GM19099 (cell line): ENCODE measurements around the gene FGFR3.

Experiments used
- POLR2A ChIP-seq: IDR thresholded peaks from 3 replicates; pipeline ENCODE4 v1.6.1; 2011; ENCODE audit warnings: low read depth; ENCODE audit not compliant: insufficient read length; ENCODE audit errors: extremely low read depth

Gene FGFR3

DNA sequence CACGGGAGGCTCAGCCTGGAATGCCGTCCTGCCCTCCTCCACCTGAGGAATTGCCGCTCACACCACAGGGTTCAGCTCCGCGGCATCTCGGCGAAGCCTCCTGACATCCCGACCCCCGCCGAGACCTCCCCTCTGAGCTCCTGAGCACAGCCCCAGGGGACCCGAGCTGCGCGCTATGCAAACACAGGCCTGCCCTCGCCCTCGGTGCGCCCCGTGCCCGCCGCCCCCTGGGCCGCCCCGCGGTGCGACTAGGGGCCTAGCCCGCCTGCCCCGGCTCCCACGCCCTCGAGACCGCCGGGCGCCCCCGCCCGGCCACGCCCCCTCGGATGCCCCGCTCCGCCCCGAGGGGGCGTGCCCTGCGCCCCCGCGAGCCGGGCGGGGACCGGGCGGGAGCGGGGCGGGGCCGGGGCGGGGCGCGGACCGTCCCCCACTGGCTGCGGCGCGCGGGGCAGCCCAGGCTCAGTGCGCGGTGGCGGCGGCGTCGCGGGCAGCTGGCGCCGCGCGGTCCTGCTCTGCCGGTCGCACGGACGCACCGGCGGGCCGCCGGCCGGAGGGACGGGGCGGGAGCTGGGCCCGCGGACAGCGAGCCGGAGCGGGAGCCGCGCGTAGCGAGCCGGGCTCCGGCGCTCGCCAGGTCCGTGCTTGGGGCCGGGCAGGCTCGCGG is at the start of gene FGFR3:
TSS of gene FGFR3 (plus strand) at position 462 of the 664 bp plus-strand sequence. CDS start 642 bp downstream, outside the sequence.
- no peak for TF ChIP-seq POLR2A

DNA sequence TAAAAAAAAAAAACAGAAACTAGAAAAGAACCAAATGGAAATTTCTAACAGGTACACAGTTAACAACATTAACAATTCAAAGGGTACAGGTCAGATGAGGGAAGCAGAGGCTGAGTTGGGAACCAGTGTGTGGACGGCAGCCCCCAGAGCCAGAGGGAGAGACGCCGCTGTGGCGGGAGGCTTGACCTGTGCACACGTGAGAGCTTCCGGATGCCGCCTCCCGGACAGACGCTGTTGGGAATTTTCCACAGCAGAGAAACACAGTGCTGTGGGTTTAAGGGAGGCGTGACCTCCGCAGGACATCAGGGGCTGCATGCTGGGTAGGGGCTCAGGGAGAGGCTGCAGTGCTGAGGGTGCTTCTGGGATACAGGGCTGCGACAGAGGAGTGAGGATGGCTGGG is 49.5 kb upstream of the FGFR3 start:
- no peak for TF ChIP-seq POLR2A

DNA sequence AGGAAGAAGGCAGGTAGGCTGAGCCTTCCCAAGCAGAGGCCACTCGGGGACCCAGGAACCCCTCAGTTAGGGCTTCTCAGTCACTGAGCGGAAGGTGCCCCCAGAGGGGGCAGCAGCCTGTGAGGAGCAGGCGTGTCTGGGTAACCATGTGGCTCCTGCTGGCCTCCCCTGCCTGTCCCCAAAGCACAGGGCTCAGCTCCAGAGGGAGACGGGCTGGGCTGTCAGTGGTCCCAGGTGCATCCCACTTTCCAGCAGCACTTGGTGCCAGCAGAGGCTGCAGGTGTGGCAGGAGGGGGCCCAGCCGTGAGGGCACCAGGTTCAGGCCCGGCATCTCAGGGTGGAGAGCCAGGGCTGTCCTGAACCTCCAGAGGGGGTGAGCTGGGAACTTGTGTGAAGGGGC is 49.1 kb upstream of the FGFR3 start:
- no peak for TF ChIP-seq POLR2A

DNA sequence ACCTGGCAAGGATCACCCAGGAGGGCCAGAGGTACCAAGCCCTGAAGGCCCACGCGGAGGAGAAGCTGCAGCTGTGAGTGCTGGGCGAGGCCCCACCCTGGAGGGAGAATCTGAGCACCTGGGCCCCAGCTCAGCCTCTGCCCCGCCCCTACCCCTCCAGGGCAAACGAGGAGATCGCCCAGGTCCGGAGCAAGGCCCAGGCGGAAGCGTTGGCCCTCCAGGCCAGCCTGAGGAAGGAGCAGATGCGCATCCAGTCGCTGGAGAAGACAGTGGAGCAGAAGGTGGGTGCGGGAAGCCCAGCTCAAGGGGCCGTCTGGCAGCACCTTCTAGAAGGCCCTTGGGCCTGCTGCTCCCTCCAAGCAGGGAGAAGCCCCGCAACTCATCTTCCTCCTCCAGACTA is 48.5 kb upstream of the FGFR3 start:
- TF ChIP-seq POLR2A, result no peak

DNA sequence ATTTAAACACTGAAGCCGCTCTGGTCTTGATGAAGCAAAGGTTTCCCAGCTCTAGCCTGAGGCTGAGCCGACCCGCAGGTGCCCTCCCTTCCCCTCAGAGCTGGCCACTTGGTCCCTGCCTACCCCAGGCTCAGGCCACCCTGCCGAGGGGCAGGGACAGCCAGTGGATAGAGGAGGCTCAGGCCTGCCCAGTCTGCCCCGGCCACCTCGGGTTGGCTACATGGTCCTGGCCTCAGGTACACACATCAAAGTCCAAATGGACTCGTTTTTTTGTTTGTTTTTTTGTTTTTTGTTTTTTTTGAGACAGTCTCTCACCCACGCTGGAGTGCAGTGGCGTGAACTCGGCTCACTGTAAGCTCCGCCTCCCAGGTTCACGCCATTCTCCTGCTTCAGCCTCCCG is 47.9 kb upstream of the FGFR3 start:
- no peak for TF ChIP-seq POLR2A

DNA sequence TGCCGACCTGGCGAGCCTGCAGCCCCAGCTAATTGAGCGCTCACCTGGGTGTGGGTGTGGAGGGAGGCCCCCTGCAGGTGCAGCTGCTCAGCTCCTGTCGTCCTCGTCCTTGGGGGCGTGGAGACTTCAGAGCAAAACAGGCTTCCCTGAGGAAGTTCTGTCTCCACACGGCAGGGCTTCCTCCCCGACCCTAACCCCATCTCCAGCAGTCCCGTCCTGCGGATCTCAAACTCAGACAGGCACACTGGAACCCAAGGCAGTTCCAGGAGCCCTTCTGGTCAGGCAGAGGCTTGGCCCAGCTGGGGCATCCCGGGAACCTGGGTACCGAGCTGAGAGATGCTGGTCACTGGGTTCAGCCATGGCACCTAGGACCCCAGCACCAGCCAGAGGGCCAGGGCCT is 47.4 kb upstream of the FGFR3 start:
- no peak for TF ChIP-seq POLR2A

DNA sequence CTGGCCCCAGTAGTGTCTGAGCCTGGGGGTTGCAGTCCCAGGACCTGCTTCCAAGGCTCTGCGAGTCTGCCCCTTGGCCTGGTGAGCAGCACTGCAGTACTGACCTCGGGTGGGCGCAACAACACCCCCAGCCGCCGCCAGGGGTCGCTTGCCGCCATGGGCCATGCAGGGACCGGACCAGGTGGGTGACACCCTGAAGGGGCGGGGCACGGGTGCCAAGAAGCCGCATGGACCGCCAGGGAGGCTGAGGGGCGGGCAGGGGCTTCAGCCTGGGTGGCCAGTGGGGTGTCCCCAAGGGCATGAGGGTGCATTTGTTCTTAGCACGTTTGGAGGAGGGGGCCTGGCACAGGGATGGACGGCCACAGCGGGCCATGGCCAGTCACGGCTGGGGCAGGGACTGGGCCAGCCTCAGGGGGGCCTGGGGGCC is 46.8 kb upstream of the FGFR3 start:
- TF ChIP-seq POLR2A, result no peak

DNA sequence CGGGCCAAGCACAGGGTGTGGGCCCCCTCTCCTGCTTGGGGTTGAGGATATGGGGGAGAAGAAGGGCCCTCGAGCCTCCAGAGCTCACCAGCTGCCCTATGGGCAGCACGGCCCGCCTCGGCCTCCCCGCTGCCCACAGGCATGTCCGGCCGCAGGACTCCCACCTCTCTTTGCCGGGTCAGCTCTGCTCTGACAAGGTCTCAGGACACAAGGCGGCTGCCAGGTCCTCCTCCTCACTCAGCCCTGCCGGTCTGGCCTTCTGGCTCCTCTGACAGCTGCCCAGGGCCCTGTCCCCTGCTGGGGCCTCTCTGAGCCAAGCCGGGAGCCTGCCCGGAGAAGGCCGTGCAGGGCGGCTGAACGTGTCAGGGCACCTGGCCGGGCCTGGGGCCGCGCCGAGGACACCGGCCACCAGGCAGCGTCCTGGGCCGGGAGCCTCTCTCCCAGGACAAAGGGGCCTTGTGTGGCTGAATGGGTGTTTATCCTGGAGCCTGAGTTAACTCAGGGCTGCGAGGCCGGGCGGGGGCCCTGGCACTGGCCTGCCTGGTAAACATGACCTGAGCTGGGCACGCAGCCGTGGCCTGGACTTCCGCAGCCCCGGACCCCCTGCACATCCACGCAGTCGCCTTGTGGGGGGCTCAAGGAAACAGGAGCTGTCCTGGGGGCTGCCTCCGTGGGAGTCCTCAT is 46.0 kb upstream of the FGFR3 start:
- no peak for TF ChIP-seq POLR2A

DNA sequence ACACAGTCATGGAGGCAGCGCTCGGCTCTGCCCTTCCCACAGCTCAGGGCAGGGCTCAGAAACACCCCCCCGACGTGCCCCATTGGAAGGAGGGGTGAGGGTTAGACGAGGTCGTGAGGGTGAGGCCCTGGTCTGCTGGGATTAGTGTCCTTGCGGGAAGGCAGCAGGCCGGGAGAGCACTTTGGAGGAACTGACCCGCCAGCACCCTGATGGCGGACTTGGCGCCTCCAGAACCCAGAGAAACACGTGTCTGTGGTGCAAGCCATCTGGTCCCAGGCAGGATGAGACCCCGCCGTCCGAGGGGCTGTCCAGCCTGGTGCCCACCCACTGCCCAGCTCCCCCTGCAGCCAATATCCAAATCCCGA is 45.5 kb upstream of the FGFR3 start:
- TF ChIP-seq POLR2A, result no peak

DNA sequence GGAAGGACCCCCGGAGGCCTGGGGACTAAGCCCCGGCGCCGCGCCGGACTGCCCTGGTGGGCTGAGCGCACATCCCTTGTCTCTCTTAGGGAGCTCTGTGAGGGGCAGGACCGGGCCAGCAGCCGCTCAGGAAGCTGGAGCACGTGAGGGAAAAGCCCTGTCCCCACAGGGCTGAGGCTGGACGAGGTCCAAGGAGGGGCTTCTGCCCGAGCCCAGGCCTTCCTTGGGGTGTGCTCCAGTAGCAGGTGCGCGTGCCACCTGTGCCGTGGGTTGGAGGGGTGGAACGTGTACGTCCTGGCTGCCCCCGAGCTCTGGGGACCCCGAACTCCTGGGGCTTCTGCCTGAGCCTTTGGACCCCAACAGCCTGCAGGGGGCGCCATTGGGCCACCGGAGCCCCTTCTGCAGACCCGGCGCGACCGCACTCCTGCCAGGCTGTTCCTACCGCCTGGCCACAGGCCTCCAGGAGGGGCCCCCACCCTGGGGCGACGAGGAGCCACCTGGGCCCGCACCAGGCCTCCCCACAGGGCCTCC is 44.6 kb upstream of the FGFR3 start:
- no peak for TF ChIP-seq POLR2A

DNA sequence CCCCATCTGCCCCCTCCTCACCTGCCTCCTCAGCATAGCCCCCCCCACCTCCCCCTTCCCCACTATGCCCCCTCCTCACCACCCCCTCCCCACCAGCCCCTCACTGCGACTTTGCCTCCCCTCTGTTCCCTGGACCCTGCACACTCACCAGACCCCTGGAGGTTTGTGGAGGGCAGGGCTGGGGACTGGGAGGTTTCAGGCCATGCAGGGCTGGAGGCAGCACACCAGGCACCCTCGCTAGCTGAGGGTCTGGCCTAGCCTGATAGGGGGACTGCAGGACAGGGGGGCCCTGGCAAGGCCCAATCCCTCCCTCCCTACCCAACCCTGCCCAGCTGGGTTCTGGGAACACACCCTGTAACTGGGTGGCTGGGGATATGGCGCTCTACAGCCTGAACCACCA is 43.7 kb upstream of the FGFR3 start:
- TF ChIP-seq POLR2A, result no peak

DNA sequence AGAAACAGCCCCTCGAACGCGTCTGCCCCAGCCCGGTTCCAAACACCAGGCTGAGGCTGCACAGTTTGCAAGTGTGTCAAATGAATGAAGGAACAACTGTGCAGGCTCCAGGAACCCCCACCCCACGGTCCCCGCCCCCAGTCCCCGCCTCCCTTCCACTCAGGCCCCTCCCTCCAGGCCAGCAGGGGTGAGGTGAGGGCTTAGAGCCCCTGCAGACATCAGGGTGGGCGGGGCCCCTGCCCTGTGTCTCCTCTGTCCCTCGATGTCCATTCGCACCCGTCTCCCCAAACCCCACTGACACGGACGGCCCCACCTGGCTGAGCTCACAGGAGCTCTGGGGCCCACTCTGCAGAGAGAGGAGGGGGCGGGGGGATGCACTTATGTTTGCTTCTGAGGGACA is 43.3 kb upstream of the FGFR3 start:
- no peak for TF ChIP-seq POLR2A

DNA sequence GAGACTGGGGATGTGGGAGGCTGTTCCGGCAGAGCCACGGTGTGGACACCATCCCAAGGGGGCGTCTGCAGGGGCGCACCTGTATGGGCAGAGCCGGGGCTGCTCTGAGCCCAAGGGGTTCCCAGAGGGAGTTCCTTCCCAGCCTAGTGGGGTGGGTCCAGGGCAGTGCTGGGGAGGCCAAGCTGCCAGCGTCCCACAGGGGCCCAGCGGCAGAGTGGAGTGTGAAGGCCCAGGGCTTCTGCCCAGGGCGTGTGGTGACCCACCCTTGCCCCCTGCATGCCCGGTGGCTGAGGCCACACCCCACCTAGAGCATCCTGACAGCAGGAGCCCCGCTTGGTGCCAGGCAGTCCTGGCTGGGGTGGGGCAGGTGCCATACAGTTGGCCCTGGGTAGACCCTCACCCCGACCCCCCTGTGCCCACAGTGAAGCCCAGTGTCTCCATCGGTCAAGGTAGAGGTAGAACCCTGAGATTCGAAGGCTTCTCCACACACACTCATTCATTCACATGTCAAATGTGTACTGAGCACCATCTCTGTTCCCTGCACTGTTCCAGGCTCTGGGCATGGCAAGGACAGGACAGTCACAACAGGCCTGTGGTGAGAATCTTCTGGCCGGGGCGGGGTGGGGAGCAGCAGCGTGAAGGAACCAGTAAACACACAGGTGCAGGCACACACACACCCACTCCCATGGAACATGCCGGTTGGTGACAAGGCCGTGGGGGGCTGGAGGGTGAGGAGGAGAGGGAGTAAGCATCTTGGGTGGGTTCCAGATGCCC is 42.5 kb upstream of the FGFR3 start:
- no peak for TF ChIP-seq POLR2A

DNA sequence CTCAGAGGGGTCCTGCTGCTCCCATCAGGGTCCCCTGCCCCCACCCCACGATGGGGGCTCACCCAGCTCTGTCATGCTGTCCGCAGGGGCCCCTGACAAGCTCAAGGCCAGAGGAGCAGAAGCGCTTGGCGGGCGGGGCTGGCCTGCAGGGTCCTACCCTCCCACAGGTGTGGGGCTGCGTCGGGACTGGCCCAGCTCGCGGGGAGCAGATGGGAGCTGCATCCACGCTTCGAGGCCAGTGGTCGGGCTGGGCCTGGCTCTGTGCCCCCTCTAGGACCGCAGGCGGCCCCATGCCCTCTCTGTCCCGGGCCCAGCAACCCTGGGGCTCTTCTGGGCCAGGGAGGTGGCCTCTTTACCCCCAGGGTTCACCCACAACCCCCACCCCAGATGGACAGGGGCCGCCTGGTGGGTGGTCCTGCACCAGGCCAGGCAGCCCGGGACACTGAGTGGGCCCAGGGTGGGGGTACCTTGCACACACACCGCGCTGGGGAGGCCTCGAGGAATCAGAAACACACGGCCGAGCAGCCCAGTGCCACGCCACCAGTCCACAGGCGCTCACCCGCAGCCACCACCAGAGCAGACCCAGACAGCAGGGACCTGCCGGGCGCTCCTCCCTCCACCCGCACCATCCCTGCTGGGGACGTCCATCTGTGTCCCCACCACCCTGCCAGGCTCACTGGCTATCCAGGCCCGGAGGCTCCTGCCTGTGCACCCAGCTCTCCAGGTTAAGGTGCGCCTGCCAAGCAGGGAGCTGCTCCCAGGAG is 41.8 kb upstream of the FGFR3 start:
- no peak for TF ChIP-seq POLR2A

DNA sequence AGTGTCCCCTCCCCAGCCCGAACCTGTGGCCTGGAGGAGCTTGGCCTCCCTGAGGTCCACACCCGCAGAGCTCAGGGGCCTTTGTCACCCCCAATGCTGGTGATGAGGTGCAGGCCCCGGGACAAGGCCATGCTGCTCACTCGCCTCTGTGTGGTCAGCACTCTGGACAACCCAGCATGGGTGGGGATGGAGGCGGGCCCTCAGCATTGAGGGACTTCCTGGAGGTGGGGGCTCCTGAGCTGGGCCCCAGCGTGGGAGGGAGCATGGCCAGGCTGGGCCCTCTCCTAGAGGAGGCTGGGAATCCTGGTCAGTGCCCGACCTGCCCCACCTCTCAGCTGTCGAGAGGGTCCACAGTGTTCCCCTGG is 41.2 kb upstream of the FGFR3 start:
- TF ChIP-seq POLR2A, result no peak

DNA sequence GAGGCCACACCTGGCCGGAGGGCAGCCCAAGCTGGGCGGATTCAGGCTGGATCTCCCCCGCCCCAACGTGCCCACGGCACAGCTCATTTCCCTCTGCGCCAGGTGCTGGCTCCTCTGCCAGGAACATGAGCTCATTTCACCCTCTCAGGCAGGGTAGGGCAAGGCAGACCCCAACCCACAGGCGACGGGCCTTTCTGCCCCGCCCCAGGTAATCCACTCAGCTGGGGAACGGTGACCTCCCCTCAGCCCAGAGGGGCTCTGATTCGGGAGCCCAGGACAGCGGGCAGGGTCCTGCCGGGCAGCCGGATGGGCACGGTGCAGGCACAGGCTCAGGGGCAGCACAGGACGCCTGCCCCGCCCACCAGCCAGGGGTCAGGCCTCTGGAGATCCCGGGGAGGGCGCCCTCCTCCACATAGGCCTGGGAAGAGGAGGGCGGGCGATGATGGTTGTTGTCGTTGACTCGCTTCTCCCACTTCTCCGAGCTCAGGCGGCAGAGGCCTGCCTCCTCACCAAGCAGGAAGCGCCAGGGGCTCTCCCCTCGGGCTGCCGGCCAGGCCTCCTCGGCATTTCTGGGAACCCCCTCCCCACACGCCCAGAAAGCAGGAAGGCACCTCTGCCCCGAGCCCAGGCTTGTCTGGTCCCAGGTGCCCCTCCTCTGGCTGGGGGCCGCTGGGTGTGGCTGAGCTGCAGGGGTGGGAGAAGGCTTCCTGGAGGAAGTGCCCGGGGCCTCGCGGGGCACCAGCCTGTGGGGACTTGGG is 40.6 kb upstream of the FGFR3 start:
- TF ChIP-seq POLR2A, result no peak
